ENCODE results near the gene ANAPC10.

The ANAPC10 gene

GRCh38 chr4:144985531-144985930 lies 112.5 kb downstream of the ANAPC10 start:
- no peaks in the 10 kb centered on the region for H3K79me2 ChIP-seq (ENCODE audit: insufficient read depth, low read length)
- H3K4me2 ChIP-seq (ENCODE audit: low read length), result no peak overlapping the region
- H3K27ac ChIP-seq (ENCODE audit: low read depth, low read length, poor library complexity, severe bottlenecking), result no peak overlapping the region

GRCh38 chr4:144985014-144985413 lies 113.0 kb downstream of the ANAPC10 start:
- no peak overlapping the region for H3K9ac ChIP-seq (ENCODE audit: low read length)
- no peaks in the 10 kb centered on the region for H3K36me3 ChIP-seq (ENCODE audit: insufficient read depth, low read length)
- H3F3A ChIP-seq (ENCODE audit: insufficient read depth, low read length), result no peaks in the 10 kb centered on the region
- TF ChIP-seq EZH2 (IDR thresholded peaks at IDR 0.05; ENCODE audit: borderline replicate concordance, low read length) (no peak), CTCF (IDR thresholded peaks at IDR 0.05; ENCODE audit: low read length) (no peak)
- H3K4me2 ChIP-seq (ENCODE audit: low read length), result no peak overlapping the region
- no peaks in the 10 kb centered on the region for H3K27me3 ChIP-seq (ENCODE audit: insufficient read depth, low read length)
- H3K79me2 ChIP-seq (ENCODE audit: insufficient read depth, low read length), result no peaks in the 10 kb centered on the region
- H3K9me3 ChIP-seq (ENCODE audit: low read length), result no peaks in the 10 kb centered on the region
- no peaks in the 10 kb centered on the region for H3K4me1 ChIP-seq (ENCODE audit: insufficient read depth, low read length, severe bottlenecking)
- no peak overlapping the region for H3K27ac ChIP-seq (ENCODE audit: low read depth, low read length, poor library complexity, severe bottlenecking)
- H2AFZ ChIP-seq (ENCODE audit: low read length), result no peak overlapping the region
- no peak overlapping the region for H3K4me3 ChIP-seq (ENCODE audit: low read depth, low read length, poor library complexity, severe bottlenecking)
- H4K20me1 ChIP-seq (ENCODE audit: insufficient read depth, low read length), result no peaks in the 10 kb centered on the region
- no peaks in the 10 kb centered on the region for H3K9me2 ChIP-seq (ENCODE audit: low read depth, low read length)

More at GRCh38 chr4:144985531-144985930, 112.5 kb downstream of the ANAPC10 start:
- H3K27me3 ChIP-seq (ENCODE audit: insufficient read depth, low read length), result no peaks in the 10 kb centered on the region
- no peak overlapping the region for H2AFZ ChIP-seq (ENCODE audit: low read length)
- TF ChIP-seq EZH2 (IDR thresholded peaks at IDR 0.05; ENCODE audit: borderline replicate concordance, low read length), result no peak
- TF ChIP-seq CTCF (IDR thresholded peaks at IDR 0.05; ENCODE audit: low read length), result no peak
- no peaks in the 10 kb centered on the region for H3F3A ChIP-seq (ENCODE audit: insufficient read depth, low read length)
- H4K20me1 ChIP-seq (ENCODE audit: insufficient read depth, low read length), result no peaks in the 10 kb centered on the region
- H3K9ac ChIP-seq (ENCODE audit: low read length), result no peak overlapping the region
- H3K9me2 ChIP-seq (ENCODE audit: low read depth, low read length), result no peaks in the 10 kb centered on the region
- no peaks in the 10 kb centered on the region for H3K4me1 ChIP-seq (ENCODE audit: insufficient read depth, low read length, severe bottlenecking)
- H3K4me3 ChIP-seq (ENCODE audit: low read depth, low read length, poor library complexity, severe bottlenecking), result no peak overlapping the region
- no peaks in the 10 kb centered on the region for H3K36me3 ChIP-seq (ENCODE audit: insufficient read depth, low read length)
- H3K9me3 ChIP-seq (ENCODE audit: low read length), result no peaks in the 10 kb centered on the region

GRCh38 chr4:144984241-144984640 lies 113.8 kb downstream of the ANAPC10 start:
- no peaks in the 10 kb centered on the region for H3K36me3 ChIP-seq (ENCODE audit: insufficient read depth, low read length)
- no peaks in the 10 kb centered on the region for H3F3A ChIP-seq (ENCODE audit: insufficient read depth, low read length)
- H3K9me3 ChIP-seq (ENCODE audit: low read length), result no peaks in the 10 kb centered on the region
- no peaks in the 10 kb centered on the region for H3K9me2 ChIP-seq (ENCODE audit: low read depth, low read length)
- H4K20me1 ChIP-seq (ENCODE audit: insufficient read depth, low read length), result no peaks in the 10 kb centered on the region
- no peaks in the 10 kb centered on the region for H3K4me1 ChIP-seq (ENCODE audit: insufficient read depth, low read length, severe bottlenecking)
- H2AFZ ChIP-seq (ENCODE audit: low read length), result no peak overlapping the region
- H3K27me3 ChIP-seq (ENCODE audit: insufficient read depth, low read length), result no peaks in the 10 kb centered on the region
- H3K79me2 ChIP-seq (ENCODE audit: insufficient read depth, low read length), result no peaks in the 10 kb centered on the region
- no peak overlapping the region for H3K4me3 ChIP-seq (ENCODE audit: low read depth, low read length, poor library complexity, severe bottlenecking)
- H3K9ac ChIP-seq (ENCODE audit: low read length), result no peak overlapping the region
- no peak overlapping the region for H3K4me2 ChIP-seq (ENCODE audit: low read length)
- H3K27ac ChIP-seq (ENCODE audit: low read depth, low read length, poor library complexity, severe bottlenecking), result no peak overlapping the region
- no peak for TF ChIP-seq EZH2 (IDR thresholded peaks at IDR 0.05; ENCODE audit: borderline replicate concordance, low read length)
- no peak for TF ChIP-seq CTCF (IDR thresholded peaks at IDR 0.05; ENCODE audit: low read length)
